ENCODE data around the gene ATP13A3. TPM values are rescaled to one million over a fixed set of nuclear protein-coding genes. Genes with fewer than 3 reads are reported as not detected.
A peak's percentile ranks its signal among the peaks of the same experiment; 100 is the strongest.

ATP13A3 gene
- total RNA-seq (2021) (75.7 to 79.1 TPM (median 78.3 TPM) in 3 replicates), Bru-seq, nascent RNA (percentile 87 among the genes with signal in this experiment)
- long read RNA-seq, experiment 1, full-length matches to known transcripts = 28 of 165 reads
- long read RNA-seq, experiment 1, partial matches to known transcripts = 107 of 165 reads
- long read RNA-seq, experiment 1, other reads (novel, unspliced or antisense) = 30 of 165 reads
- long read RNA-seq, experiment 2, full-length matches to known transcripts = 2 of 61 reads
- long read RNA-seq, experiment 2, partial matches to known transcripts = 10 of 61 reads
- long read RNA-seq, experiment 2, other reads (novel, unspliced or antisense) = 49 of 61 reads
- long read RNA-seq, experiment 3 = 0 reads

DNA sequence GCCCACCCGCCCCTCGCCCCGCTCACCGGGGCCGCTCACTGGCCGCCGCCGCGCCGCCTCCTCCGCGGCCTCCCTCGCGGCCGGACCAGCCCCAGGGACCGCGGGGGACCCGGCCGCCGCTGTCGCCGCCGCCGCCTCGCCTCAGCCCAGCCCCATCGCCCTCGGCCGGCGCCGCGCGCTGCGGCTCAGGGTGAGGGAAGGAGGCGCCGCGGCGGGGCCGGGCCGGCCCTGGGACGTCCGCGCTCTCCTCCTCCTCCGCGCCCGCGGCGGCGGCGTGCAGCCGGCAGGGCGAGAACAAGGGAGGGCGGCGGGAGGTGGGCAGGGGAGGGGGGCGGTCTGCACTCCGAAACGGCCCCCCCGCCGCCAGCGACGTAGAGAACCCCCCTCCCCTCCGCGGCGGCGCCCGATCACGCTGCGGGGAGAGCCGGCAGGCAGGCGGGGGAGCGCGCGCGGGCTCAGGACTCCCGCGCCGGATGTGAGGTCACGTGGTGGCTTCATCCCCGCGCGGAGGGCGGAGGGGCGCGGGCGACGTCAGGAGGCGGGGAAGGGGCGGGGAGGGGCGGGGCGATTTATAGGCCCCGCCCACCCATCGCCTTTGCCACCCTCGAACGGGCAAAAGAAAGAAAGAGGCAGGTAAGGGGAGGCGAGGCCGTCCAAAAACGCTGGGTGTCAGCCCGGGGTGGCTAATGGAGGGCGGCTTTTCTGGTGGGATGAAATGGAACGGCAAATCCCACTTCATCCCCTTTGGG lies at the start of gene ATP13A3:
ATP13A3 (minus strand) TSS at position 463 of the 749 bp plus-strand sequence. CDS start 24,812 bp downstream, outside the sequence.
- CTCF ChIA-PET = interaction anchor here (1.0 kb wide), 3 partner anchors 15 to 108 kb away, joined by 3 to 4 read pairs (median 3); no protein-coding TSS in a partner anchor
- Mint-ChIP-seq H3K9me3 (no peaks in the 10 kb centered on the region), H3K4me1 (peaks cover 22% of the 10 kb centered on the region), H3K27ac (peak within 1 kb of the TSS; percentile 71), H3K36me3 (peaks cover 23% of the 10 kb centered on the region), H3K4me3 (peak within 1 kb of the TSS; percentile 81), H3K27me3 (ENCODE audit: low read depth) (peaks cover 14% of the 10 kb centered on the region; the same call in 1 of the 2 replicates)
- POLR2A ChIA-PET = no interaction called here
- ATAC-seq (peak; percentile 77), DNase-seq (ENCODE audit: low spot score) (peak; percentile 77)
- no peak for TF ChIP-seq RORB (CRISPR knock-in tag; IDR thresholded peaks at IDR 0.05)
- no peak for TF ChIP-seq SOX15 (CRISPR knock-in tag; IDR thresholded peaks at IDR 0.05)
- TF ChIP-seq, protein P1, sequence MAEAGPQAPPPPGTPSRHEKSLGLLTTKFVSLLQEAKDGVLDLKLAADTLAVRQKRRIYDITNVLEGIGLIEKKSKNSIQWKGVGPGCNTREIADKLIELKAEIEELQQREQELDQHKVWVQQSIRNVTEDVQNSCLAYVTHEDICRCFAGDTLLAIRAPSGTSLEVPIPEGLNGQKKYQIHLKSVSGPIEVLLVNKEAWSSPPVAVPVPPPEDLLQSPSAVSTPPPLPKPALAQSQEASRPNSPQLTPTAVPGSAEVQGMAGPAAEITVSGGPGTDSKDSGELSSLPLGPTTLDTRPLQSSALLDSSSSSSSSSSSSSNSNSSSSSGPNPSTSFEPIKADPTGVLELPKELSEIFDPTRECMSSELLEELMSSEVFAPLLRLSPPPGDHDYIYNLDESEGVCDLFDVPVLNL (CRISPR knock-in tag; IDR thresholded peaks at IDR 0.05; ENCODE audit: borderline replicate concordance, low read depth) = no peak
- TF ChIP-seq, protein P2, sequence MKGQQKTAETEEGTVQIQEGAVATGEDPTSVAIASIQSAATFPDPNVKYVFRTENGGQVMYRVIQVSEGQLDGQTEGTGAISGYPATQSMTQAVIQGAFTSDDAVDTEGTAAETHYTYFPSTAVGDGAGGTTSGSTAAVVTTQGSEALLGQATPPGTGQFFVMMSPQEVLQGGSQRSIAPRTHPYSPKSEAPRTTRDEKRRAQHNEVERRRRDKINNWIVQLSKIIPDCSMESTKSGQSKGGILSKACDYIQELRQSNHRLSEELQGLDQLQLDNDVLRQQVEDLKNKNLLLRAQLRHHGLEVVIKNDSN (CRISPR knock-in tag; IDR thresholded peaks at IDR 0.05) = peak; percentile 89
- no peak for TF ChIP-seq NFATC4 (CRISPR knock-in tag; IDR thresholded peaks at IDR 0.05)
- TF ChIP-seq ZNF232 (CRISPR knock-in tag; IDR thresholded peaks at IDR 0.05) = 0 out of 2 replicates have a peak, but pooled peaks have one; percentile 15
- TF ChIP-seq, protein P3, sequence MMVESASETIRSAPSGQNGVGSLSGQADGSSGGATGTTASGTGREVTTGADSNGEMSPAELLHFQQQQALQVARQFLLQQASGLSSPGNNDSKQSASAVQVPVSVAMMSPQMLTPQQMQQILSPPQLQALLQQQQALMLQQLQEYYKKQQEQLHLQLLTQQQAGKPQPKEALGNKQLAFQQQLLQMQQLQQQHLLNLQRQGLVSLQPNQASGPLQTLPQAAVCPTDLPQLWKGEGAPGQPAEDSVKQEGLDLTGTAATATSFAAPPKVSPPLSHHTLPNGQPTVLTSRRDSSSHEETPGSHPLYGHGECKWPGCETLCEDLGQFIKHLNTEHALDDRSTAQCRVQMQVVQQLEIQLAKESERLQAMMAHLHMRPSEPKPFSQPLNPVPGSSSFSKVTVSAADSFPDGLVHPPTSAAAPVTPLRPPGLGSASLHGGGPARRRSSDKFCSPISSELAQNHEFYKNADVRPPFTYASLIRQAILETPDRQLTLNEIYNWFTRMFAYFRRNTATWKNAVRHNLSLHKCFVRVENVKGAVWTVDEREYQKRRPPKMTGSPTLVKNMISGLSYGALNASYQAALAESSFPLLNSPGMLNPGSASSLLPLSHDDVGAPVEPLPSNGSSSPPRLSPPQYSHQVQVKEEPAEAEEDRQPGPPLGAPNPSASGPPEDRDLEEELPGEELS (CRISPR knock-in tag; IDR thresholded peaks at IDR 0.05) = peak; percentile 89
- no peak for TF ChIP-seq CREB1 (CRISPR knock-in tag; IDR thresholded peaks at IDR 0.05)
- no peak for TF ChIP-seq JAZF1 (CRISPR knock-in tag; IDR thresholded peaks at IDR 0.05)
- TF ChIP-seq OVOL2 (CRISPR knock-in tag; IDR thresholded peaks at IDR 0.05; ENCODE audit: borderline replicate concordance) = no peak
- no peak for TF ChIP-seq EMX1 (CRISPR knock-in tag; IDR thresholded peaks at IDR 0.05)
- TF ChIP-seq, protein P4, sequence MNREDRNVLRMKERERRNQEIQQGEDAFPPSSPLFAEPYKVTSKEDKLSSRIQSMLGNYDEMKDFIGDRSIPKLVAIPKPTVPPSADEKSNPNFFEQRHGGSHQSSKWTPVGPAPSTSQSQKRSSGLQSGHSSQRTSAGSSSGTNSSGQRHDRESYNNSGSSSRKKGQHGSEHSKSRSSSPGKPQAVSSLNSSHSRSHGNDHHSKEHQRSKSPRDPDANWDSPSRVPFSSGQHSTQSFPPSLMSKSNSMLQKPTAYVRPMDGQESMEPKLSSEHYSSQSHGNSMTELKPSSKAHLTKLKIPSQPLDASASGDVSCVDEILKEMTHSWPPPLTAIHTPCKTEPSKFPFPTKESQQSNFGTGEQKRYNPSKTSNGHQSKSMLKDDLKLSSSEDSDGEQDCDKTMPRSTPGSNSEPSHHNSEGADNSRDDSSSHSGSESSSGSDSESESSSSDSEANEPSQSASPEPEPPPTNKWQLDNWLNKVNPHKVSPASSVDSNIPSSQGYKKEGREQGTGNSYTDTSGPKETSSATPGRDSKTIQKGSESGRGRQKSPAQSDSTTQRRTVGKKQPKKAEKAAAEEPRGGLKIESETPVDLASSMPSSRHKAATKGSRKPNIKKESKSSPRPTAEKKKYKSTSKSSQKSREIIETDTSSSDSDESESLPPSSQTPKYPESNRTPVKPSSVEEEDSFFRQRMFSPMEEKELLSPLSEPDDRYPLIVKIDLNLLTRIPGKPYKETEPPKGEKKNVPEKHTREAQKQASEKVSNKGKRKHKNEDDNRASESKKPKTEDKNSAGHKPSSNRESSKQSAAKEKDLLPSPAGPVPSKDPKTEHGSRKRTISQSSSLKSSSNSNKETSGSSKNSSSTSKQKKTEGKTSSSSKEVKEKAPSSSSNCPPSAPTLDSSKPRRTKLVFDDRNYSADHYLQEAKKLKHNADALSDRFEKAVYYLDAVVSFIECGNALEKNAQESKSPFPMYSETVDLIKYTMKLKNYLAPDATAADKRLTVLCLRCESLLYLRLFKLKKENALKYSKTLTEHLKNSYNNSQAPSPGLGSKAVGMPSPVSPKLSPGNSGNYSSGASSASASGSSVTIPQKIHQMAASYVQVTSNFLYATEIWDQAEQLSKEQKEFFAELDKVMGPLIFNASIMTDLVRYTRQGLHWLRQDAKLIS (CRISPR knock-in tag; IDR thresholded peaks at IDR 0.05; ENCODE audit: borderline replicate concordance) = no peak
- TF ChIP-seq, protein P5, sequence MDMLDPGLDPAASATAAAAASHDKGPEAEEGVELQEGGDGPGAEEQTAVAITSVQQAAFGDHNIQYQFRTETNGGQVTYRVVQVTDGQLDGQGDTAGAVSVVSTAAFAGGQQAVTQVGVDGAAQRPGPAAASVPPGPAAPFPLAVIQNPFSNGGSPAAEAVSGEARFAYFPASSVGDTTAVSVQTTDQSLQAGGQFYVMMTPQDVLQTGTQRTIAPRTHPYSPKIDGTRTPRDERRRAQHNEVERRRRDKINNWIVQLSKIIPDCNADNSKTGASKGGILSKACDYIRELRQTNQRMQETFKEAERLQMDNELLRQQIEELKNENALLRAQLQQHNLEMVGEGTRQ (CRISPR knock-in tag; IDR thresholded peaks at IDR 0.05) = peak; percentile 93
- TF ChIP-seq, protein P6, sequence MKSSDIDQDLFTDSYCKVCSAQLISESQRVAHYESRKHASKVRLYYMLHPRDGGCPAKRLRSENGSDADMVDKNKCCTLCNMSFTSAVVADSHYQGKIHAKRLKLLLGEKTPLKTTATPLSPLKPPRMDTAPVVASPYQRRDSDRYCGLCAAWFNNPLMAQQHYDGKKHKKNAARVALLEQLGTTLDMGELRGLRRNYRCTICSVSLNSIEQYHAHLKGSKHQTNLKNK (CRISPR knock-in tag; IDR thresholded peaks at IDR 0.05) = no peak
- TF ChIP-seq, protein P7, sequence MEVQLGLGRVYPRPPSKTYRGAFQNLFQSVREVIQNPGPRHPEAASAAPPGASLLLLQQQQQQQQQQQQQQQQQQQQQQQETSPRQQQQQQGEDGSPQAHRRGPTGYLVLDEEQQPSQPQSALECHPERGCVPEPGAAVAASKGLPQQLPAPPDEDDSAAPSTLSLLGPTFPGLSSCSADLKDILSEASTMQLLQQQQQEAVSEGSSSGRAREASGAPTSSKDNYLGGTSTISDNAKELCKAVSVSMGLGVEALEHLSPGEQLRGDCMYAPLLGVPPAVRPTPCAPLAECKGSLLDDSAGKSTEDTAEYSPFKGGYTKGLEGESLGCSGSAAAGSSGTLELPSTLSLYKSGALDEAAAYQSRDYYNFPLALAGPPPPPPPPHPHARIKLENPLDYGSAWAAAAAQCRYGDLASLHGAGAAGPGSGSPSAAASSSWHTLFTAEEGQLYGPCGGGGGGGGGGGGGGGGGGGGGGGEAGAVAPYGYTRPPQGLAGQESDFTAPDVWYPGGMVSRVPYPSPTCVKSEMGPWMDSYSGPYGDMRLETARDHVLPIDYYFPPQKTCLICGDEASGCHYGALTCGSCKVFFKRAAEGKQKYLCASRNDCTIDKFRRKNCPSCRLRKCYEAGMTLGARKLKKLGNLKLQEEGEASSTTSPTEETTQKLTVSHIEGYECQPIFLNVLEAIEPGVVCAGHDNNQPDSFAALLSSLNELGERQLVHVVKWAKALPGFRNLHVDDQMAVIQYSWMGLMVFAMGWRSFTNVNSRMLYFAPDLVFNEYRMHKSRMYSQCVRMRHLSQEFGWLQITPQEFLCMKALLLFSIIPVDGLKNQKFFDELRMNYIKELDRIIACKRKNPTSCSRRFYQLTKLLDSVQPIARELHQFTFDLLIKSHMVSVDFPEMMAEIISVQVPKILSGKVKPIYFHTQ (CRISPR knock-in tag; IDR thresholded peaks at IDR 0.05) = no peak
- no peak for TF ChIP-seq HMGA2 (CRISPR knock-in tag; IDR thresholded peaks at IDR 0.05)
- TF ChIP-seq ESRRA (CRISPR knock-in tag; IDR thresholded peaks at IDR 0.05; ENCODE audit: borderline replicate concordance) = no peak
- TF ChIP-seq ETV6 (CRISPR knock-in tag; IDR thresholded peaks at IDR 0.05) = peak; percentile 56; the same call in 1 of the 2 replicates
- TF ChIP-seq TEAD4 (CRISPR knock-in tag; IDR thresholded peaks at IDR 0.05) = no peak
- no peak for TF ChIP-seq GTF2I (CRISPR knock-in tag; conservative IDR thresholded peaks at IDR 0.05)

Data from WTC11 (cell line).